Inflammatory macrophage (primary cell): ENCODE data around the gene TMEM14C.
"Not testable (repeated sequence)": the region's sequence is repeated elsewhere in the genome, so short reads cannot be mapped to it uniquely, and the experiment has no call there.

Experiments used
- DNase-seq, 2 donors: peaks; one replicate each; pipeline ENCODE4 v3.0.0-alpha.2; 2020 to 2022

The TMEM14C gene

DNA sequence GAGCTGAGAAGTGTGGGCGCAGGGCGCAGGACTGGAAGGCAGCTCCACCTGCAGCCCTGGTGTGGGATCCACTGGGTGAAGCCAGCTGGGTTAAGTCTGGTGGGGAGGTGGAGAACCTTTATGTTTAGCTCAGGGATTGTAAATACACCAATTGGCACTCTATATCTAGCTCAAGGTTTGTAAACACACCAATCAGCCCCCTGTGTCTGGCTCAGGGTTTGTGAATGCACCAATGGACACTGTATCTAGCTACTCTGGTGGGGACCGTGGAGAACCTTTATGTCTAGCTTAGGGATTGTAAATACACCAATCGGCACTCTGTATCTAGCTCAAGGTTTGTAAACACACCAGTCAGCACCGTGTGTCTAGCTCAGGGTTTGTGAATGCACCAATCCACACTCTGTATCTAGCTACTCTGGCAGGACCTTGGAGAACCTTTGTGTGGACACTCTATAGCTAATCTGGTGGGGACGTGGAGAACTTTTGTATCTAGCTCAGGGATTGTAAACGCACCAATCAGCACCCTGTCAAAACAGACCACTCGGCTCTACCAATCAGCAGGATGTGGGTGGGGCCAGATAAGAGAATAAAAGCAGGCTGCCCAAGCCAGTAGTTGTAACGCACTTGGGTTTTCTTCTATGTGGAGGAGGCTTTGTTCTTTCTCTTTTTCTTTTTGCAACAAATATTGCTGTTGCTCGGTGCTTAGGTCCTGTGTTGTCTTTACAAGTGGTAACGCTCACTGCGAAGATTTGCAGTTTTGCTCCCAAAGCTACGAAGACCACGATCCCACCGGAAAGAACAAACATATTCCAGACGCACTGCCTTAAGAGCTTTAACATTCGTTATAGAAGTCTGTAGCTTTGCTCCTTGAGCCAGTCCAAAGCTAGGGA, 1.7 kb upstream of the TMEM14C start:
- DNase-seq: not testable (repeated sequence)

- DNase-seq: no peak
These were observed 860 bp upstream of the TMEM14C start for GRCh38 chr6:10721850-10722569.

DNA sequence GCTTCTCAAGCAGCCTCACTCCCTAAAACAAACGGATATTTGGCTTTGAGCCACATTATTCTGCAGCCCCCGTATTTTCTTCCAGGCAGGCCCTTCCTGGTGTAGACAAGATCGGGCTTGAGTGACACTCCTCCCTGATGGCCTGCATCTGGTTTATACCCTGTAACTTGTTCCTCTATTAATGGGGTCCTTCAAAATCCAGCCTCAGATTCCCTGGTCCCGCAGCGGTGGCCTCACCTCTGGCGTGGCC, 375 bp upstream of the TMEM14C start:
- no peak for DNase-seq

GRCh38 chr6:10723567-10723881, 654 bp downstream of the TMEM14C start:
- peak in 1 of 2 donors; percentile 7 for DNase-seq

GRCh38 chr6:10725044-10725443, 2.2 kb downstream of the TMEM14C start:
- DNase-seq: no peak

GRCh38 chr6:10725716-10726115, 2.8 kb downstream of the TMEM14C start:
- no peak for DNase-seq

DNA sequence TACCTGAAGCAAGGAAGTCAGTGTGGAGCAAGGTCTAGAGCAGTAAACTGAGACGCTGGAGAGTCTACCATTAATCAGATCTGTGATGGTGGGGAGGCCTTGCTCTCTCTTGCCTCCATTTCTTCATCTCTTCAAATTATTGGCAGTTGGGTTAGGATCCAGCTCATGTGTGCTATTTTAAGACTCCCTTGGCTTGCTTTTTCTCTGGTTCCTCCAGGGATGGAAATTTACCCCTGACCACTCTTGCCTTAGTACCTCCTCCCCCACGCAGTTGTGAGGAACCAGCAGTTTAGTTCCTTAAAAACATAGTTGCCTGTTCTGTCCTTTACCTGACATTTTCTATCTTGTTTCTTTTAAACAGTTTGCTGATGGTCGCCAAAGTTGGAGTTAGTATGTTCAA, 7.4 kb downstream of the TMEM14C start:
- peak; percentile 39 to 62 for DNase-seq

DNA sequence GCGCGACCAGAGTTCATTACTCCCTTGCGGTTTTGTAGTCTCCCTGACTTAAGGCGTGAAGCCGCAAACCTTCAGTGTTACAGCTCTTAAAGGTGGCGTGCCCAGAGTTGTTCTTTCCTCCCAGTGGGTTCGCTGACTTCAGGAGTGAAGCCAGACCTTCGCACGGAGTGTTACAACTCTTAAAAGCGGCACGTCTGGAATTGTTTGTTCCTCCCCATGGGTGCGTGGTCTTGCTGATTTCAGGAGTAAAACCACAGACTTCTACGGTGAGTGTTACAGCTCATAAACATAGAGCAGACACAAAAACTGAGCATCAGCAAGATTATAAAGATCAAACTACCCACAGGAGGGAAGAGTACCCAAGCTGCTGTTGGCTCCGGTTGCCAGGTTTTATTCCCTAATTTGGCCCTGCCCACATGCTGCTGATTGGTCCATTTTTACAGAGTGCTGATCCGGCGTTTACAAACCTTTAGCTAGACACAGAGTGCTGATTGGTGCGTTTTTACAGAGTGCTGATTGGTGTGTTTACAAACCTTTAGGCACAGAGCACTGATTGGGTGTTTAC, 10.4 kb downstream of the TMEM14C start:
- DNase-seq: no peak

GRCh38 chr6:10733863-10734262, 11.0 kb downstream of the TMEM14C start:
- DNase-seq: no peak

DNA sequence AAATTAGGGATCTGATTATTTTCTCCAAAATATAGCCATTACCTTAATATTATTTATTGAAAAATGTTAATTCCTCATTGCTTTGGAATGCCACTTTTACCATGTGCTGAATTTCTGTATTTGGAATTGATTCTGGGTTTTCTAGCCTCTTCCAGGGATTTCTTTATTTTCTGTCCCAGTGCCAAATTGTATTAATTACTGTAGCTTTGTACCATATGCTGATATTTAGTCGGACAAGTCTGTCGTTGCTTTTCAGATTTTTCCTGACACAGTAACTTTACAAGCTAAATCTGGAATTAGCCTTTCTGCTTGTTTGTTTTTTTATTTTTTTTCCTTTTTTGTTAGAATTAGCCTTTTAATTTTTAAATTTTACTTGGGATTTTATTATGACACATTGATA, 13.9 kb downstream of the TMEM14C start:
- no peak for DNase-seq

GRCh38 chr6:10740061-10740460, 17.2 kb downstream of the TMEM14C start:
- no peak for DNase-seq

DNA sequence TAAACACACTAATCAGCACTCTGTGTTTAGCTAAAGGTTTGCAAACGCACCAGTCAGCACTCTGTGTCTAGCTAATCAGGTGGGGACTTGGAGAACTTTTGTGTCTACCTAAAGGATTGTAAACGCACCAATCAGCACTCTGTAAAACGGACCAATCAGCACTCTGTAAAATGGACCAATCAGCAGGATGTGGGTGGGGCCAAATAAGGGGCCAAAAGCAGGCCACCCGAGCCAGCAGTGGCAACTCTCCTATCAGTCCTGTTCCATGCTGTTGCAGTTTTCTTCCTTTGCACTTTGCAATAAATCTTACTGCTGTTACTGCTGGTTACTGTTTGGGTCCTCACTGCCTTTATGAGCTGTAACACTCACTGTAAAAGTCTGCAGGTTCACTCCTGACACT, 18.8 kb downstream of the TMEM14C start:
- not testable (repeated sequence) for DNase-seq

- no peak for DNase-seq
These were observed 19.4 kb downstream of the TMEM14C start for GRCh38 chr6:10742251-10742650.

DNA sequence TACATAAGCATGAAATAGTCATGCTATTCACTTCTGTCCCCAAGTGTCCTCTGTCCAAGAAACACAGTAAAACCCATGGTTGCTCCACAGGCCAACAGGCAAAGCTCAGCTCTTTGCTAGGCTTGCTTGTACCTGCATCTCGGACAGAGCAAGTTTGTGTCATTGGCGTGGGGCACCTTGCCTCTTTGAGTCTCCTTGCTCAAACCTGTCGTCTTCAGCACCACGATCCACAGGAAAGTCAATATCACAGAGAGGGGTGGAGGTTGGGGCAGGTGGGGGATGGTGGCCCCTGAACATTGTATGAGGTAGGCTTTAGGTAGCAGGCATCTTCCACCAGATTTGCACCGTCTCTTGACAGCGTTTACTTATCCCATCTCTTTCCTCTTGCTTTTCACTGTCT, 20.6 kb downstream of the TMEM14C start:
- no peak for DNase-seq

- DNase-seq: no peak
These were observed 22.2 kb downstream of the TMEM14C start for GRCh38 chr6:10745116-10745515.

GRCh38 chr6:10746915-10747250, 24.0 kb downstream of the TMEM14C start:
- DNase-seq: no peak

GRCh38 chr6:10747251-10747972, 24.5 kb downstream of the TMEM14C start, which contains the start of gene TMEM14B:
TMEM14B (plus strand) TSS chr6:10747805; CDS start chr6:10749246, 1,441 bp downstream.
- DNase-seq: peak; percentile 99

DNA sequence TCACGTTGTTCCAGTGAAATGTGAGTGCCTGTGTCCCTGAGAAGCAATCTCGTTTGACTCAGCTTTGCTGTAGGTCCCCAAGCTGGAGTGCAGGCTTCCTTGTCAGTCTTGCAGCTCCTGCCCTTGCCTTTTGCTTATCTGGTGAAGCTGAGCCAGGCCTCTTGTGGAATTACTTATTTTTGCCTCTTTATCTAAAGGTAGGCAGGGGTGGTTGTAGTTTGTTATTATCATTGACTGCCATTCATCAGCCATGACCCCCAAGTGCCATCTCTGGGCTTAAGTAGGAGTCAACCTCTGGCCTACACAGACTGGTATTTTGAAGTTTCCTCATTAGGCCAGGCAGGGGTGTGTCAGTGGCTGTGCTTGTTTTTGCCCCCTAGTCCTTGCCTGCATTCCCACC, 26.9 kb downstream of the TMEM14C start:
- no peak for DNase-seq

- not testable (repeated sequence) for DNase-seq
These were observed 27.7 kb downstream of the TMEM14C start for GRCh38 chr6:10750568-10750967.

- not testable (repeated sequence) for DNase-seq
These were observed 28.9 kb downstream of the TMEM14C start for GRCh38 chr6:10751757-10752156.

DNA sequence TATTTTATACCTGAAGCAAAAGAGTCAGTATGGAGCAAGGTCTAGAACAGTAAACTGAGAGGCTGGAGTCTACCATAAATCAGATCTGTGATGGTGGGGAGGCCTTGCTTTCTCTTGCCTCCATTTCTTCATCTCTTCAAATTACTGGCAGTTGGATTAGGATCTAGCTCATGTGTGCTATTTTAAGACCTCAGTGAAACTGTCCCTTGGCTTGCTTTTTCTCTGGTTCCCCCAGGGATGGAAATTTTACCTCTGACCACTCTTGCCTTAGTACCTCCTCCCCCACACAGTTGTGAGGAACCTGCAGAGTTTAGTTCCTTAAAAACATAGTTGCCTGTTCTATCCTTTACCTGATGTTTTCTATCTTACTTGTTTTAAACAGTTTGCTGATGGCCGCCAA, 33.2 kb downstream of the TMEM14C start:
- no peak for DNase-seq

- DNase-seq: peak; percentile 50 to 65
These were observed 36.5 kb downstream of the TMEM14C start for GRCh38 chr6:10759312-10759839.

DNA sequence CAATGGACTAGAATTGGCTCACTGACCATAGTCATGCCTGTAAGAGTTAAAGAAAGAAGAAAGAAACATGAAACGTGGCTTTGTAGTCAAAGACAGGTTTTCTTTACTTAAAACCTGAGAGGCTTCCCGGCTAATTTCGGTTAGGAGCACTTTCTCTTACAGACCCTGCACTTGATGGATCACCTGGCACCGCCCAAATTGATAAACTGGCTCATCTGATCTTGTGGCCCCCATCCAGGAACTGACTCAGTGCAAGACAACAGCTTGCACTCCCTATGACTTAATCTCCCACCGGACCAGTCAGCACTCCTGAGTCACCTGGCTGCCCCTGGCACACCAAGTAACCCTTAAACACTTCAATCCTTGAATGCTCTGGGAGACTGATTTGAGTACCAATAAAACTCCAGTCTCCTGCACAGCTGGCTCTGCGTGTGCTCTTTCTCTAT, 37.0 kb downstream of the TMEM14C start:
- no peak for DNase-seq
